Measurements from ENCODE around the gene CD58.

DNA sequence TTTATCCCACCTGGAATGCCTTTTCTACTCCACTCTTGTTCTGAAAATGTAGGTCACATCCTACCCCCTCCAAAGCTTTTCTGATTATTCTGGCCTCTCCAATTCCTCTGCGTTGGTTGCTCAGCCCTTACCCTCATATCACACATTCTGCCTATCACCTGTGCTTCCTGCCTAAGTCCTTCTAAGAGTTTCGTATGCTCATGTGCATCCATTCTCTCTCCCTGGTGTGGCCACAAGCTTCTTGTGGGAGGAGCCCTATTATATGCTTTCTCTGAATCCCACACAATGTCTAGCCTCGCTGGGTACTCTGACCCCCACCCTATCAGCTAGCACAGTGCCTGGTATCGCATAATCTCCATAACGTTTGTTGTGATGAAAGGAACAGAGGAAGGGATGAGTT lies 54.2 kb downstream of the CD58 start:
- no peak for TF ChIP-seq FOS (IDR thresholded peaks at IDR 0.05; ENCODE audit: low read depth, low read length)
- TF ChIP-seq MXI1 (IDR thresholded peaks at IDR 0.05; ENCODE audit: borderline replicate concordance, low read depth, low read length): no peak
- no peak for TF ChIP-seq NFE2L2 (IDR thresholded peaks at IDR 0.05; ENCODE audit: low read depth, low read length)
- TF ChIP-seq CTCF (conservative IDR thresholded peaks at IDR 0.05; ENCODE audit: low read depth, low read length): no peak
- no peak for TF ChIP-seq MAFK (IDR thresholded peaks at IDR 0.05; ENCODE audit: low read depth, low read length)
- TF ChIP-seq POLR2A (IDR thresholded peaks at IDR 0.05; ENCODE audit: low read depth, low read length): no peak
- TF ChIP-seq RCOR1 (IDR thresholded peaks at IDR 0.05; ENCODE audit: insufficient replicate concordance, low read length): no peak
- no peak for TF ChIP-seq SMC3 (IDR thresholded peaks at IDR 0.05; ENCODE audit: low read depth, low read length)
- TF ChIP-seq BHLHE40 (IDR thresholded peaks at IDR 0.05; ENCODE audit: low read depth, low read length): no peak
- TF ChIP-seq ELK1 (IDR thresholded peaks at IDR 0.05; ENCODE audit: borderline replicate concordance, low read depth, low read length): no peak
- TF ChIP-seq RAD21 (IDR thresholded peaks at IDR 0.05; ENCODE audit: low read length): no peak
- TF ChIP-seq CEBPB (IDR thresholded peaks at IDR 0.05; ENCODE audit: low read depth, low read length): no peak
- TF ChIP-seq RFX5 (IDR thresholded peaks at IDR 0.05; ENCODE audit: low read depth, low read length): no peak
